Panc1 (cell line): Measurements from ENCODE around the gene TP53AIP1. TPM values are rescaled to one million over a fixed set of nuclear protein-coding genes. Genes with fewer than 3 reads are reported as not detected.

Source experiments
- ATAC-seq: fragments of 200-7000 bp; cut with Tn5 transposase; 2 replicates; pipeline ENCODE4 v1.9.1; 2020; ENCODE audit warnings: mild to moderate bottlenecking, moderate library complexity
- BruUV-seq: library from RNA; stranded (reverse); fragments of 400-500 nt; replicated peaks from 2 replicates; lab custom pipeline; 2021; lab: Mats Ljungman, UMichigan
- CTCF ChIA-PET: fragments of 300-600 bp; sonication (Branson Sonifier 250); formaldehyde crosslinking; loops from one replicate; lab custom pipeline; 2022; ENCODE audit warnings: antibody characterized with exemption; lab: Charles Lee
- POLR2A ChIA-PET: fragments of 300-600 bp; sonication (Branson Sonifier 250); formaldehyde crosslinking; loops from one replicate; lab custom pipeline; 2022; ENCODE audit warnings: antibody characterized with exemption; lab: Charles Lee
- DNase-seq: peaks from one replicate; pipeline ENCODE4 v3.0.0-alpha.2; 2010; ENCODE audit warnings: low read depth, low spot score
- H3K27ac ChIP-seq: 2 replicates; pipeline ENCODE4 v1.5.1; 2011; ENCODE audit warnings: mild to moderate bottlenecking, low read length, inconsistent platforms
- H3K27me3 ChIP-seq: fragments of 200-500 bp; sonication (Bioruptor generic); 2 replicates; pipeline ENCODE4 v1.6.0; 2014; ENCODE audit warnings: low read length, inconsistent platforms; ENCODE audit not compliant: control insufficient read depth, insufficient read depth
- H3K36me3 ChIP-seq: fragments of 200-500 bp; sonication (Bioruptor generic); 2 replicates; pipeline ENCODE4 v1.5.1; 2014; ENCODE audit warnings: inconsistent platforms, mild to moderate bottlenecking, low read length, moderate library complexity; ENCODE audit not compliant: control insufficient read depth, insufficient read depth
- H3K4me1 ChIP-seq: 2 replicates; pipeline ENCODE4 v1.5.1; 2011; ENCODE audit warnings: inconsistent platforms, mild to moderate bottlenecking, low read length, moderate library complexity; ENCODE audit not compliant: control insufficient read depth, insufficient read depth
- H3K4me3 ChIP-seq, 2 experiments: 2 replicates each; pipeline ENCODE4 v1.5.1; 2011 to 2012; ENCODE audit warnings: low read depth in 2 of 2, low read length in 2 of 2, mild to moderate bottlenecking in 2 of 2, inconsistent platforms in 1 of 2, moderate library complexity in 1 of 2
- H3K9me3 ChIP-seq: fragments of 200-500 bp; sonication (Bioruptor generic); 2 replicates; pipeline ENCODE4 v1.5.1; 2014; ENCODE audit warnings: low read depth, mild to moderate bottlenecking, inconsistent platforms, low read length, moderate library complexity; ENCODE audit not compliant: control insufficient read depth, insufficient read depth
- CTCF ChIP-seq: fragments of 450-650 bp; IDR thresholded peaks from 2 replicates; pipeline ENCODE4 v1.5.1; 2017; ENCODE audit warnings: mild to moderate bottlenecking
- POLR2AphosphoS5 ChIP-seq: IDR thresholded peaks from 2 replicates; pipeline ENCODE4 v1.6.1; 2012; ENCODE audit warnings: mild to moderate bottlenecking, low read depth, low read length, moderate library complexity
- REST ChIP-seq, 2 experiments: IDR thresholded peaks; 2 replicates each; pipeline ENCODE4 v1.6.1; 2011 to 2012; ENCODE audit warnings: low read depth in 2 of 2, control low read depth in 1 of 2, low read length in 1 of 2, mild to moderate bottlenecking in 1 of 2, moderate library complexity in 1 of 2; ENCODE audit not compliant: insufficient read depth in 1 of 2
- SIN3A ChIP-seq: IDR thresholded peaks from 2 replicates; pipeline ENCODE4 v1.6.1; 2012; ENCODE audit warnings: low read depth, mild to moderate bottlenecking, low read length, moderate library complexity, borderline replicate concordance; ENCODE audit not compliant: insufficient read depth
- TCF7L2 ChIP-seq: IDR thresholded peaks from 2 replicates; pipeline ENCODE4 v1.6.1; 2011; ENCODE audit warnings: mild to moderate bottlenecking, low read depth, low read length, inconsistent platforms
- in situ Hi-C: cut with HindIII; loops from 2 replicates; pipeline ENCODE4 v1.10.0; 2016; ENCODE audit warnings: low sequenced_read_pairs, low pct_unique_long_range_greater_than_20kb
- intact Hi-C: fragments of 100-400 bp; cut with micrococcal nuclease; formaldehyde crosslinking; loops from one replicate; pipeline ENCODE4 v1.10.0; 2022; ENCODE audit not compliant: unreplicated experiment
- total RNA-seq: library from RNA; stranded (reverse); gene quantifications from one replicate; pipeline ENCODE4 v1.2.1, GENCODE V29; 2021; ENCODE audit not compliant: unreplicated experiment

The TP53AIP1 gene
- total RNA-seq, 1 experiment from 2014 or later: 0.08 TPM

- TF ChIP-seq REST (IDR thresholded peaks at IDR 0.05; ENCODE audit: insufficient read depth in 1 of 2, low read depth in 2 of 2, low read length in 1 of 2) (no peak), TCF7L2 (no peak), SIN3A (no peak), CTCF (no peak), POLR2AphosphoS5 (no peak)
- POLR2A ChIA-PET: interaction anchor here (0.6 kb wide), 1 partner anchor 392 kb away, joined by 5 read pairs; no protein-coding TSS in a partner anchor
- in situ Hi-C loops (no loop called here), intact Hi-C loops (no loop called here)
- Histone ChIP-seq H3K27ac (no peak overlapping the region), H3K36me3 (no peaks in the 10 kb centered on the region), H3K27me3 (0 out of 2 replicates have a peak, but pooled peaks cover 6% of the 10 kb centered on the region), H3K4me3 (no peak overlapping the region), H3K9me3 (no peaks in the 10 kb centered on the region), H3K4me1 (no peaks in the 10 kb centered on the region)
- ATAC-seq (no peak), DNase-seq (no peak)
- CTCF ChIA-PET: no interaction called here
- no TSS peak for BruUV-seq
These were observed 16.7 kb downstream of the TP53AIP1 start for GRCh38 chr11:128926000-128926399.

GRCh38 chr11:128925250-128925600, 17.4 kb downstream of the TP53AIP1 start:
- H3K9me3 ChIP-seq: no peaks in the 10 kb centered on the region
- no peak for DNase-seq
- CTCF ChIA-PET: no interaction called here
- BruUV-seq: no TSS peak
- H3K27ac ChIP-seq: no peak overlapping the region
- no peak for TF ChIP-seq CTCF
- TF ChIP-seq TCF7L2: no peak
- TF ChIP-seq POLR2AphosphoS5: no peak
- TF ChIP-seq SIN3A: no peak
- TF ChIP-seq REST (IDR thresholded peaks at IDR 0.05; ENCODE audit: insufficient read depth in 1 of 2, low read depth in 2 of 2, low read length in 1 of 2): no peak
- intact Hi-C loops: no loop called here
- no peak overlapping the region for H3K4me3 ChIP-seq
- no peaks in the 10 kb centered on the region for H3K4me1 ChIP-seq
- in situ Hi-C loops: no loop called here
- ATAC-seq: no peak
- H3K27me3 ChIP-seq: 0 out of 2 replicates have a peak, but pooled peaks cover 6% of the 10 kb centered on the region
- H3K36me3 ChIP-seq: no peaks in the 10 kb centered on the region
- POLR2A ChIA-PET: interaction anchor here (0.6 to 0.7 kb wide), 2 partner anchors 392 to 436 kb away, joined by 3 to 5 read pairs; no protein-coding TSS in a partner anchor
